GM19397 (cell line): ENCODE measurements around the gene TMEM106A.
"Not testable (repeated sequence)": the region's sequence is repeated elsewhere in the genome, so short reads cannot be mapped to it uniquely, and the experiment has no call there.

Experiments used
- ATAC-seq: cut with Tn5 transposase; IDR thresholded peaks from one replicate; pipeline ENCODE4 v1.9.1; 2021; ENCODE audit warnings: mild to moderate bottlenecking, moderate library complexity; ENCODE audit not compliant: unreplicated experiment

Gene TMEM106A

DNA sequence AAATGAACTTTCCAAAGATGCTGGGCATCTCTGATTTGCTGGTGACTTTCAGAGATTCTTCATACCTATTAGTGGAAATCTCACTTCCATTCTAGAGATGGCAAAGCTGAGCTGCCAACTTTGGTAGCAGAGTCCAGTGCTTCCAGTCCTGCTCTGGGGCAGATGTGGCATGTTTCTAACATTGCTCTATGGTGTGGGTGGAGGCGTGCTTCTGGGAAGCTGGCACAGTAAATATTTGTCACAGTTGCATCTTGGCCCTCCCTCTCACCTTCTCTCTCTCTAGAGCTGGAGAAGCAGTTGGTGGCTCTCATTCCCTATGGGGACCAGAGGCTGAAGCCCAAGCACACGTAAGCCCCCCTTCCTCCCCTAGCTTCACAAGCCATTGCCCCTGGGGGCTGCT is 1.9 kb downstream of the TMEM106A start:
- ATAC-seq, result no peak

DNA sequence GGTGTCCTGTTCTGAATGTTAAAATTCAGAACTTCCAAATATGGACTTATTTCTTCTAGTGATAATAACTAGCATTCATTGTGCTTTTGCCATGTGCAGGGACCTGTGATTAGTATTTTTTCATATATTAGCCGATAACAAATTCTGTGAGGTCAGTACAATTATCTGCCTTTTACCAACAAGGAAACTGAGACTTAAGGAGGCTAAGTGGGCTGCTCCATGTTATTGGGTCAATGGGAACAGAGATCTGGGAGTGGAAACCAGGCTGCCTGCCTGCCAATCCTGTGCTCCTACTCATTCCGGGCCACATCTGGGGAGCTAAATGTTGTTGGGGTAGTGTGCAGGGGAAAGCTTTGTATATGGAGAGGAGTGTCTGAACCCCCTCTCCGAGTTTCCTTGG is 3.7 kb downstream of the TMEM106A start:
- ATAC-seq, result no peak

DNA sequence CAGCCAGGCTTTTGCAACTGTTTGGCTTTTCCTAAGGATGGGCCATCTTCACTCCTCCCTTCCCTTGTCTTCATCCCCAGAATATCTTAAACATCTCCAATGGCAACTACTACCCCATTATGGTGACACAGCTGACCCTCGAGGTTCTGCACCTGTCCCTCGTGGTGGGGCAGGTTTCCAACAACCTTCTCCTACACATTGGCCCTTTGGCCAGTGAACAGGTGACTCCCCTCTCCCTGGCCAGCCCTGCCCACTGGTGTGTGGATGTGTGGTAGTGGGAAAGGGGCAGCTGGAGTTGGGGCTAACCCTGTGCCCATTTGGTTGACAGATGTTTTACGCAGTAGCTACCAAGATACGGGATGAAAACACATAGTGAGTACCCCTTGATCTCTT is 4.7 kb downstream of the TMEM106A start:
- ATAC-seq, result no peak

DNA sequence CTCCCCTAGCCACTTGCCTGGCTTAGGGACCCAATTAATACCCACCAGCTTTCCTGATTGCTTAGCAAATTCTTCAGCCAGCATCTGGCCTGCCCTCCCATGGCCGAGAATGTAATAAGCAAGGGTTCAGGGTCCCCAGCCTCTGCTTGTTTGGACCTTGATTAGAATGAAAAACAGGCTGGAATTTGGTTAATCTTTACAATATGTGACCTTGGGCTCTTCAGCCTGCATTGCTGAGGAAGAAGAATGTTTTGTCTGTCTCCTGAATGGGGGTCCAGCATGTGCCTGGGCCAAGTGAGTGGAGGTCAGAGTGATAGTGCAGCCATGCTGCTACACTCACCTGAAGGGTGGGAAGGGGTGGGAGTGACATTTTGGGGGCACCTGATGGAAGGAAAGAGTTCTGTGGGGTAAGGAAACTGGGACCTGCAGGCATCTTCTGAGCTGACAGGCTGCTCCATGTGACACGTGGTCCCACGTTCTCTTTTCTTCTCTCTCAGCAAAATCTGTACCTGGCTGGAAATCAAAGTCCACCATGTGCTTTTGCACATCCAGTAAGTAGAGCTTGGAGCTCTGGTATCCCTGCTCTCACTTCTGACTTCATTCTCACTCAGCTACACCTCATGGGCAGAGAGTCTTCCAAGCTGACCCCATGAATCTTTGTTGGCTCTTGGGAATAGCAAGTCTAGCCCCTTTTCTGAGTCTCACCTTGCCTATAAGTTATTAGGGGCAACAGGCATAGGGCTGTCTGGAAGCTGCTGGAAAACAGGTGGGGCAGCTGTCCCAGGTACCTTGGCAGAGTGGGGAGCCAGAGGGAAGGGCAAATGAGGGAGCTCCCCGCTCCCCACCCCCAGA is 5.3 kb downstream of the TMEM106A start:
- no peak for ATAC-seq

DNA sequence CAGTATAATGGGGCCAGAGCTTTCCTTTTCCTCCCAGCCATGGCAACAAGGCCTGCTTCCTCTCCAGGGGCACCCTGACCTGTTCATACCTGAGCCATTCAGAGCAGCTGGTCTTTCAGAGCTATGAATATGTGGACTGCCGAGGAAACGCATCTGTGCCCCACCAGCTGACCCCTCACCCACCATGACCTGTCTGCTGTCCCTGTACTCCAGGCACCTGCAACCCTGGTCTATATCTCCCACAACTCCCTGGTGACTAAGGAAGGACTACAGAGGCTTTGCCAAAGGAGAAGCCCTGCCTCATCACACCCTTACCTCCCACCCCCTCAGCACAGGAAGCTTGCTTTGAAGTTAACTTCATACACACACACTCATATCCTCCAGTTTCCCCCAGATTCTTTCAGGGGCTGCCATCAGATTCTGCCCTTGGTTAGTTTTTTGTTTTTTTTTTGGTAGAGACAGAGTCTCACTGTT is 6.0 kb downstream of the TMEM106A start:
- no peak for ATAC-seq

DNA sequence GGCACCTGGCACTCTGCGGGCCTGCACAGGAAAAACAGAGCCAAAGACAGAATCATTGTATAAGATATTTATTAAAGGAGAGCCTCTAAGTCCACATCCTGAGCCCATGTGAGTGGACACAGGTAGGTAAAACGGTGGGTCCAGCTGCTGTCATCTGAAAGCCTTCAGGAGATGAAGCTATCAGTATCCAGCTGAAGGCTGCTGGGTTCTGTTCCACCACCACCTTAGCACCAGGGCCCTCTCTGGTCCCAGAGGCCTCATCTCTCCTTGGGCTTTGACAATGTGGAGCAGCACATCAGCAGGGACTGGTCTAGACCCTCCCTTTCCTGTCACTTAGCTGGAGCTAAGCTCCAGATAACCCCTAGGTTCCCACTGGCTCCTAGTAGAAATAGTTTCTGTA is 7.3 kb downstream of the TMEM106A start:
- ATAC-seq, result no peak

- no peak for ATAC-seq
Measured at GRCh38 chr17:43219746-43220380, 8.2 kb downstream of the TMEM106A start.

DNA sequence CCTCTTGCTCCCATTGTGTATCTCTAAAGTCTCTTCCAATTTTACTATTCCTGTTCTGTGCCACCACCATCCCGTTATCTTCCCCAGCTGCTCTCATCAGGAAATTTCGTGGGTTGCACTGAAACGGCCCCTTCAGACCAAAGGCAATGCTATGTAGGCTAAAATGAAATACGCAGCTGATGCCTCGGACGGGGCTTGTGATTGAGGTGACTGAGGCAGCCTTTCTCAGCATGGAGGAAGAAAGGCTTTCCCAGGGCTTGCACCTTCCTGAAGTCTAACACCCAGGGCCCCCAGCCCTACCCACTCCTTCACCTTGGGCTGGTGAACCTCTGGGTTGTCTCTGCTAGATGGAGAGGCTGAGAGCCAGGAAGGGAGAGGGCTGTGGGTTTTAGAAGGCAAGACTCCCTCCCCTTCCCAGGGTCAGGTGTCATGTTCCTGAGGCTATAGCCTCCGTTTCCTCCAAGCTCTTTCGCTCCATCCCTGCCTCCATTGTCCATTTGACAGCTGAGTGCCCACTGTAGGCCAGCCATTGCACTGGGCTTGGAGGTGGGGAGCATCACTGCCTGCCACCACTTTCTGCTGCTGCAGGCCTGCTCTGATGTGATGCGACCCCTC is 8.9 kb downstream of the TMEM106A start:
- no peak for ATAC-seq

DNA sequence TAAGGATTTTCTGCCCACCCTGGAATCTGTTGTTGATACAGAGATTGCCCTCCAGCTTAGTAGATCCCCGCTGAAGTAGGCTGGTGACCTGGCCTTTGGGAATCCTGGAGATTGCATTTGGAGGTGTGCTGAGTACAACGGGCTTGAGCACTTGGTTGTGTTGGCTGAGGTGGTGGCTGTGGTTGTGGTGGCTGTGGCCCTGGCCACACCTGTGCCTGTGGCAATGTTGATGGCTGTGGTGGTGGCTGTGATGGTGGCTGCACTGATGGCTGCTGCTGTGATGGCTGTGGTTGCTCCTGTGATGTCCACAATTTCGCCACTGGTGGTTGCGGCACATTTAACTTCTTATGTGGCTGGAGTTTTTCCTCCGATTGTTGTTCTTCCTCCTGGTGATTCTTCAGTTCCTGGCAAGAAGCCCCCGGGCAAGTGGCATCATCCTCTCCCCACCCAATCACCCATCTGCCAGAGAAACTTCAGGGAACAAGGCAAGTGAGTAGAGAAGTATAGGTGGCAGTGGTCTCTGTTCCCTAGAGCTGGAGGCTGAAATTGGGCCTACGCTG is 12.6 kb downstream of the TMEM106A start:
- no peak for ATAC-seq

- no peak for ATAC-seq
Measured at GRCh38 chr17:43226393-43226792, 14.7 kb downstream of the TMEM106A start.

DNA sequence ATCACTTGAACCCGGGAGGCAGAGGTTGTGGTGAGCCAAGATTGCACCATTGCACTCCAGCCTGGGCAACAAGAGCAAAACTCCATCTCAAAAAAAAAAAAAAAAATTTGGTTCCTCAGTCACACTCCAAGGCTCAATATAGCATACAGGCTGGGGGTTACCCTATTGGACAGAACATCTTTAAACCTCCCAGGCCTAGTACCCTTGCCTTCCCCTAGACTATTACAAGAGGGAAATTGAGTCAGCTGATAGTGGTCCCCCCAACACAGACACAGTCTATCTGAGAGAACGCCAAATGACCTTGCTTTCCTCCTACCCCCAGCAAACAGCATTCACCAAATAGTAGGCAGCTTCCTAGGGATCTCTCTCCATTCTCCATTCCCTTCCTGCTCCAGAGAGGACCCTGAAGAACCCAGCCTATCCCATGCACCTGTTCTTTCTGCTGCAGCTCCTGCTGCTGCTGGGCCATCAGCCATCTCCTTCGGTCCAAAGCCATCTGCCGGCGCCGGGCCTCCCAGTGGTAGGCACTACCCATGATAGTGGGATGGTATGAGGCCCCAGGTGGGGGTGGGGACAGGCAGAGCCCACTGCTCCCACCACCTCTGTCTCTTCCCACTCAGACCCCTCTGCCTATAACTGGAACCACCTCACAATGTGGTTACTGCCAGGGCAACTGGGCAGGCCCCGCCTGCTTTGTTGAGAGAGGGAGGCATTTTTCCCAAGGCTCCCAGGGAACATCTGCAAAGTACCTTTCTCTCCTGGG is 16.5 kb downstream of the TMEM106A start, which contains the start of gene CCDC200:
TSS of gene CCDC200 (minus strand) at position 604 of the 763 bp plus-strand sequence. CDS start at position 535, 69 bp downstream.
- ATAC-seq, result not testable (repeated sequence)

DNA sequence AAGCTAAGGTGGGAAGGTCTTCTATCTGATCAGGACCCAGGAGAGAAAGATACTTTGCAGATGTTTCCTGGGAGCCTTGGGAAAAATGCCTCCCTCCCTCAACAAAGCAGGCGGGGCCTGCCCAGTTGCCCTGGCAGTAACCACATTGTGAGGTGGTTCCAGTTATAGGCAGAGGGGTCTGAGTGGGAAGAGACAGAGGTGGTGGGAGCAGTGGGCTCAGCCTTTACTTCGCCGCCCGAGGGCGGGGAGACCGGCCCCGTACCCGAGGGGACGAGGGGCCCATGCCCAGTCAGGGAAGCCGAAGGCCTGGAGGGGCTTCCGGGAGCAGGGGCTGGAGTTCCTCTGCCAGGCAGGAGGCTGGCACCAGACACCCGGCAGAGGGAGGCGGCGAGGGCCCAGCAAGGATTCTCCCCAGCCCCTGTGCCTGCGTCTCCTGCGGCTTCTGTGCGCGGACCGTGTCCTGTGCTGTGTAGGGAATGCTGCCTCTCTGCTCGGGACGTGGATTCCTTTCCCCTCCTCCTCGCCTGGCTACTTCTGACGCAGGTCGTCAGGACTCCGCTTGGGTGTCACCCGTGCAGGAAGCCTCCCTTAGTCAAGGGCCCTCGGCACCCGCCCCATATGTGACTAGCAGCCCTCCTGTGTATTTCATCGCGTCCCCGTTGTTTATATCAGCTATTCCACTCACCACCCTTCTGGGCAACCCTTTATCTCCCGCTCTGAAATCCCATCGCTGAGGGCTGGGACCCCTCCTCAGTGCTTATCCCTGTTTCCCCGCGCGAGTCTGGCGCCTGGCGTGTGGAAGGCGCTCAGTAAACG is 19.7 kb downstream of the TMEM106A start:
- not testable (repeated sequence) for ATAC-seq

DNA sequence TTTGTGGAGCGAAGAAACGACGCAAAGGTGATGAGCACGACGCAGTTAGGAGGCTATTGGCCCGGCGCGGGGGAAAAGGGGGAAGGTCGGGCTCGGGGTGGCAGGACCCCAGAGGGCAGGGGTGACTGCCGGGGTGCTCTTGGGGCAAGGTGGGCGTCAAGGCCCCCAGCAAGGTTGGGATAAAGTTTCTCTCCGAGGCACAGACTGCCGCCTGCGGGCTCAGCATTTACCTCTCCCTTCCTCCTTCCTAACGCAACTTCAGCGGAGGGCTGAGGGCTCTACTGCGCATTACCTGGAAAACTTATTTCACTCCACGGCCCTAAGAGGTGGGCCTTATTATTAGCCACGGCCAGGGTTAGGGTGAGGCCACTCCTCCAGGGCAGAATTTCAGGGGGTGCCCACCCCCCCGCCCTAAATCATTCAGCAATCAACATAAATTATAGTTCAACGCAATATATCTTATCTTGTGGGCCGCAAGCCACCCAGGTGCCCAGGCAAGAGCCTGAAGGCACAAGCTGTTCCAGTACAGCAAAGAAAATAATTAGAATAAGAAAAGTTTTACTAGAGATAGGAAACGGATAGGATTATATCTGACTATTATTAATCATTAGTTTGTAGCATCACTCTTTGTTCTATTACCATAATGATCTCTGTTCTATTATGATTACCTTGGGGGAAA is 20.5 kb downstream of the TMEM106A start:
- ATAC-seq, result not testable (repeated sequence)

GRCh38 chr17:43233263-43233662 is 21.6 kb downstream of the TMEM106A start:
- not testable (repeated sequence) for ATAC-seq

DNA sequence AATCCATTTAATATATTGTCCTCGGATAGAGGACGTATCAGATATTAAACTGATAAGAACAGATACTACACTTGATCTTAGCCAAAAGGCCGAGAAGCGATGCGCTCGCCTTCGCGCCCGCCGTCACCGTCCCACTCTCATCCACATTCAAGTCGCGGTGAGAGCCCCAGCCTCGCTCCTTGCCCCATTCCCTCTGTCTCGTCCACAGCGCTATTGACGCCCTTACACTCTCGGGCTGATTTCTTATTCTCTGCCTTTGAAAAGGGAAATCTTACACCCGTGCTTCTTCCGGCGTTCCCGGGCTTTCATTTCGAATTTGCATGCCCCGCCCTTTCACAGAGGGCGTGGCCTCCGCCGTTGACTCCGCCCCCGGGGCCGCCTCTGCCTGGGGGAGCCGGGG is 22.2 kb downstream of the TMEM106A start, which contains the start of gene RNU2-1:
TSS of gene RNU2-1 (minus strand) at position 101 of the 400 bp plus-strand sequence.
- ATAC-seq, result not testable (repeated sequence)

- not testable (repeated sequence) for ATAC-seq
Measured at GRCh38 chr17:43239597-43239996, 27.9 kb downstream of the TMEM106A start.

DNA sequence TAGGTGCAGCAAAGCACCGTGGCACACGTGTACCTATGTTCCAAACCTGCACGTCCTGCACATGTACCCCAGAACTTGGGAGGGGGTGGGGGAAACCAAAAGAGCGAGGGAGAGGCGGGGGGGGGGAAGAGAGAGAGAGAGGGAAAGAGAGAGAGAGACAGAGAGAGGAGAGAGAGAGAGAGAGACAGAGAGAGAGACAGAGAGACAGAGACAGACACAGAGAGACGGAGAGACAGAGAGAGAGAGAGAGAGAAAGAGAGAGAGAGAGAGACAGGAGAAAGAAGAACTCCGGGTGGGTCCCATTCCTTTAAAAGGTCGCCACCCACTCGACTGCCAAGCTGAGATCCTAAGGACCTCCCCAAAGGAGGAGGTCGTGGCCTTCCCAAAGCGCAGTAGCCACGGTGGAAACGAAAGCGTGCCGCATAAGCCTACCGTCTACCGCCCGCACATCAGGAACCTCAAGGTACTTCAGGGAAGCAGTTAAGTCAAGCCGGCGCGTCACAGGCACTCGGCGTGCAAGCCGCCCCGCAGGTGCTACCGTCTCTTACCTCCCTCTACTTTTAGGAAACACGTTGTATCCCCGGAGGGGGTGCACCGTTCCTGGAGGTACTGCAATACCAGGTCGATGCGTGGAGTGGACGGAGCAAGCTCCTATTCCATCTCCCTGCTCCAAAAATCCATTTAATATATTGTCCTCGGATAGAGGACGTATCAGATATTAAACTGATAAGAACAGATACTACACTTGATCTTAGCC is 29.1 kb downstream of the TMEM106A start:
- not testable (repeated sequence) for ATAC-seq

GRCh38 chr17:43246456-43246855 is 34.8 kb downstream of the TMEM106A start:
- not testable (repeated sequence) for ATAC-seq
